GM12878 (cell line): Measurements from ENCODE around the gene NFKBIB. TPM values are rescaled to one million over a fixed set of nuclear protein-coding genes. Genes with fewer than 3 reads are reported as not detected.

Experiments
- ATAC-seq: fragments of 200-7000 bp; cut with Tn5 transposase; 3 replicates; pipeline ENCODE4 v1.9.1; 2020; ENCODE audit warnings: mild to moderate bottlenecking, moderate library complexity
- BruUV-seq: library from RNA; stranded (reverse); fragments of 400-500 nt; replicated peaks from 2 replicates; lab custom pipeline; 2021; lab: Mats Ljungman, UMichigan
- CTCF ChIA-PET: fragments of 300-600 bp; sonication (Branson Sonifier 250); formaldehyde crosslinking; extraction: SDS; loops from one replicate; lab custom pipeline; 2021; ENCODE audit warnings: inconsistent platforms; lab: Yijun Ruan, JAX
- POLR2A ChIA-PET: fragments of 350-600 bp; formaldehyde crosslinking; extraction: SDS; loops from one replicate; lab custom pipeline; 2021; ENCODE audit warnings: inconsistent platforms; lab: Charles Lee
- RAD21 ChIA-PET: fragments of 300-600 bp; sonication (Branson Sonifier 250); formaldehyde crosslinking; loops from one replicate; lab custom pipeline; 2023; ENCODE audit warnings: antibody characterized with exemption; ENCODE audit not compliant: unreplicated experiment; lab: Charles Lee
- SMC1A ChIA-PET: fragments of 300-600 bp; sonication (Branson Sonifier 250); formaldehyde crosslinking; loops from one replicate; lab custom pipeline; 2023; ENCODE audit not compliant: unreplicated experiment, uncharacterized antibody; lab: Charles Lee
- DNase-seq: peaks from one replicate; pipeline ENCODE4 v3.0.0-alpha.2; 2011; ENCODE audit warnings: low read depth, low spot score
- FAIRE-seq: peaks from 3 replicates; lab custom pipeline; 2011; peaks lifted over from hg19 to GRCh38; lab: Jason Lieb, UNC
- H2AFZ ChIP-seq: 2 replicates; pipeline ENCODE4 v1.6.0; 2011; ENCODE audit warnings: low read depth, low read length, control low read depth; ENCODE audit not compliant: control insufficient read depth
- H3K27ac ChIP-seq: 2 replicates; pipeline ENCODE4 v1.5.1; 2011; ENCODE audit warnings: control low read depth; ENCODE audit not compliant: control insufficient read depth, insufficient read depth
- H3K27me3 ChIP-seq, 2 experiments: replicated peaks in 1 of 2; 2 replicates each; pipeline versions ENCODE4 v1.6.0 to v1.6.1; 2011; ENCODE audit warnings: low read length in 1 of 2; ENCODE audit not compliant: control insufficient read depth in 2 of 2, insufficient read depth in 2 of 2
- H3K36me3 ChIP-seq, 2 experiments: 2 replicates each; pipeline ENCODE4 v1.5.1; 2011; ENCODE audit warnings: low read length in 1 of 2; ENCODE audit not compliant: control insufficient read depth in 2 of 2, insufficient read depth in 2 of 2
- H3K4me1 ChIP-seq: 2 replicates; pipeline ENCODE4 v1.6.1; 2011; ENCODE audit warnings: mild to moderate bottlenecking, low read length, moderate library complexity, mixed read lengths; ENCODE audit not compliant: control insufficient read depth, insufficient read depth
- H3K4me2 ChIP-seq: 2 replicates; pipeline ENCODE4 v1.6.0; 2011; ENCODE audit warnings: control low read depth; ENCODE audit not compliant: control insufficient read depth, insufficient read depth
- H3K4me3 ChIP-seq: fragments of 200-600 bp; sonication (generic); 2 replicates; pipeline ENCODE4 v1.5.1; 2016
- H3K79me2 ChIP-seq: 2 replicates; pipeline ENCODE4 v1.6.0; 2011; ENCODE audit warnings: low read length; ENCODE audit not compliant: control insufficient read depth, insufficient read depth
- H3K9ac ChIP-seq: 2 replicates; pipeline ENCODE4 v1.8.0; 2011; ENCODE audit warnings: low read length, control low read depth, mixed read lengths; ENCODE audit not compliant: control insufficient read depth, insufficient read depth
- H3K9me3 ChIP-seq: replicated peaks from 3 replicates; pipeline ENCODE4 v1.5.1; 2011; ENCODE audit warnings: mild to moderate bottlenecking, low read length; ENCODE audit not compliant: control insufficient read depth, insufficient read depth
- H4K20me1 ChIP-seq: 2 replicates; pipeline ENCODE4 v1.6.0; 2011; ENCODE audit not compliant: control insufficient read depth, insufficient read depth
- CREM ChIP-seq: IDR thresholded peaks from 2 replicates; pipeline ENCODE4 v1.6.1; 2014; ENCODE audit warnings: antibody characterized with exemption, low read depth
- EP300 ChIP-seq, 2 experiments: fragments of 150-350 bp in 1 of 2; IDR thresholded peaks; 2 replicates each; pipeline ENCODE4 v1.6.1; 2011 to 2012; ENCODE audit warnings: low read depth in 2 of 2, low read length in 2 of 2, borderline replicate concordance in 1 of 2, improper control_type of control experiment in 1 of 2, inconsistent platforms in 1 of 2; ENCODE audit not compliant: control insufficient read depth in 1 of 2
- NFXL1 ChIP-seq: fragments of 450-650 bp; IDR thresholded peaks from 2 replicates; pipeline ENCODE4 v1.6.1; 2017; ENCODE audit warnings: antibody characterized with exemption, mild to moderate bottlenecking, borderline replicate concordance
- RUNX3 ChIP-seq: IDR thresholded peaks from 2 replicates; pipeline ENCODE4 v1.6.1; 2012; ENCODE audit warnings: low read length, inconsistent platforms
- SKIL ChIP-seq: fragments of 450-650 bp; IDR thresholded peaks from 2 replicates; pipeline ENCODE4 v1.6.1; 2017; ENCODE audit warnings: mild to moderate bottlenecking, low read depth, inconsistent platforms; ENCODE audit not compliant: poor library complexity, severe bottlenecking
- TBL1XR1 ChIP-seq: IDR thresholded peaks from 2 replicates; pipeline ENCODE4 v1.6.1; 2012; ENCODE audit warnings: low read depth, low read length, improper control_type of control experiment
- WGBS: methylation state at CpG from one replicate; pipeline ENCODE4 v1.1.6; 2016; ENCODE audit warnings: low lambda C conversion rate; ENCODE audit not compliant: insufficient replicate concordance, insufficient coverage; ENCODE audit errors: missing lambda C conversion rate; 5-methylcytosine and 5-hydroxymethylcytosine counted together
- in situ Hi-C: fragments of 300-500 bp; cut with MboI; formaldehyde crosslinking; loops from 9 replicates; pipeline ENCODE4 v1.14.3; 2018; ENCODE audit warnings: mixed read lengths
- intact Hi-C: fragments of 100-400 bp; cut with micrococcal nuclease; formaldehyde crosslinking; loops from one replicate; pipeline ENCODE4 v1.14.2; 2022; ENCODE audit not compliant: unreplicated experiment
- polyA plus RNA-seq, 11 experiments: library from polyadenylated mRNA; depleted of rRNA in 4 of 11; unstranded in 6 of 11; stranded (reverse) in 5 of 11; fragments of >200 nt; fragmentation: Nextera tagmentation in 4 of 11; fragmentation: Illumina TruSeq in 1 of 11; extraction: Ambion mirVana in 4 of 11; extraction: Trizol in 1 of 11; gene quantifications; 1 replicate in 1 of 11; 2 replicates in 10 of 11; pipeline versions ENCODE4 v1.2.1 to v1.2.3, GENCODE V29; 2011 to 2016; ENCODE audit warnings: inconsistent platforms in 2 of 11, missing spikeins in 2 of 11, low read depth in 1 of 11
- total RNA-seq, 4 experiments: library from RNA; depleted of rRNA in 3 of 4; stranded (reverse); fragments of >200 nt in 3 of 4; fragmentation: Illumina TruSeq in 1 of 4; extraction: Trizol in 1 of 4; gene quantifications; 2 replicates each; pipeline versions ENCODE4 v1.2.1 to v1.2.3, GENCODE V29; 2013 to 2021

The NFKBIB gene
- total and polyA plus RNA-seq, 10 of the 15 experiments (the other 5 are each of a cell fraction or from before 2014, with no cell fraction given): 1.2 to 60.9 (median 31.0) TPM

DNA sequence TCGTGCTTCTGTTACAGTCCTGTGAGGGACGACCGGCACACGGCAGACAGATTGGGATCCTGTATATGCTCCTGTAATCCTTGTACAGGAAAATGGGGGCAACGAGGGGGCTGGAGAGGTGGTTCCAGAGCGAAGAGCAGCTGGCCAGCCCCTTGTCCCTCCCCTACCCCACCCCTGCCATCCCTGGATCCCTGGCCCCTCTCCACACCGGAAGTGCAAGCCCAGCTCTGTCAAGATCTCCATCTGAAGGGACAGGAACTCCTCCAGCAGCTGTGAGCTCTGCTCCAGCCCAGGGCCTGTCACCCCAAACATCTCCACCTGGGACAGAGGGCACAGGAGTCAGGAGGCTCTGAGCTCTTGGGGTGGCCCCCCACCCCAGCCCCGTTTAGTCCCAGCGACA is 17.7 kb downstream of the NFKBIB start:
- DNase-seq: no peak
- in situ Hi-C loops (no loop called here), intact Hi-C loops (no loop called here)
- no peak for FAIRE-seq
- ChIA-PET CTCF (no interaction called here), POLR2A (no interaction called here), SMC1A (no interaction called here), RAD21 (no interaction called here)
- TF ChIP-seq CREM (no peak), RUNX3 (no peak), SKIL (no peak), EP300 (IDR thresholded peaks at IDR 0.05; ENCODE audit: borderline replicate concordance in 1 of 2, control insufficient read depth in 1 of 2, low read depth in 2 of 2, low read length in 2 of 2) (no peak), TBL1XR1 (no peak), NFXL1 (no peak)
- Histone ChIP-seq H3K27ac (no peak overlapping the region), H3K79me2 (no peaks in the 10 kb centered on the region), H2AFZ (no peak overlapping the region), H3K4me2 (no peak overlapping the region), H4K20me1 (no peaks in the 10 kb centered on the region), H3K4me3 (no peak overlapping the region), H3K9ac (no peak overlapping the region), H3K9me3 (no peaks in the 10 kb centered on the region), H3K27me3 (no peaks in the 10 kb centered on the region), H3K36me3 (peaks cover 0 to 8% of the 10 kb centered on the region in 2 experiments; a peak in 2 of 4 replicates), H3K4me1 (no peaks in the 10 kb centered on the region)
- WGBS: 80% methylated on average over 9 of the region's 9 CpGs
- ATAC-seq: no peak
- BruUV-seq: no TSS peak
